GM12878 (cell line): ENCODE results near the gene DEPDC1B.

Experiments
- BHLHE40 ChIP-seq, 2 experiments: fragments of 450-650 bp in 1 of 2; IDR thresholded peaks; 2 replicates each; pipeline ENCODE4 v1.6.1; 2011 to 2017; ENCODE audit warnings: low read depth in 2 of 2, borderline replicate concordance in 1 of 2, improper control_type of control experiment in 1 of 2, low read length in 1 of 2, mild to moderate bottlenecking in 1 of 2
- GABPA ChIP-seq: IDR thresholded peaks from 2 replicates; pipeline ENCODE4 v1.6.1; 2014; ENCODE audit warnings: antibody characterized with exemption, low read depth, mild to moderate bottlenecking, inconsistent platforms
- IKZF1 ChIP-seq: fragments of 450-650 bp; conservative IDR thresholded peaks from 2 replicates; pipeline ENCODE4 v1.6.1; 2017; ENCODE audit warnings: antibody characterized with exemption, mild to moderate bottlenecking
- SMAD1 ChIP-seq: fragments of 450-650 bp; IDR thresholded peaks from 2 replicates; pipeline ENCODE4 v1.6.1; 2018; ENCODE audit warnings: mild to moderate bottlenecking, low read depth; ENCODE audit not compliant: partially characterized antibody
- STAT1 ChIP-seq: fragments of 450-650 bp; conservative IDR thresholded peaks from 2 replicates; pipeline ENCODE4 v1.6.1; 2014; ENCODE audit warnings: antibody characterized with exemption, mild to moderate bottlenecking
- SUZ12 ChIP-seq: fragments of 200-600 bp; sonication (generic); IDR thresholded peaks from one replicate; pipeline ENCODE4 v1.6.1; 2018; ENCODE audit warnings: antibody characterized with exemption, mild to moderate bottlenecking; ENCODE audit not compliant: unreplicated experiment
- TAF1 ChIP-seq: IDR thresholded peaks from 2 replicates; pipeline ENCODE4 v1.6.1; 2011; ENCODE audit warnings: mild to moderate bottlenecking, low read depth, low read length, borderline replicate concordance
- ZNF622 ChIP-seq: fragments of 450-650 bp; IDR thresholded peaks from 2 replicates; pipeline ENCODE4 v1.6.1; 2017; ENCODE audit warnings: mild to moderate bottlenecking, inconsistent platforms
- TF ChIP-seq, protein P1 (sequence below), 3 experiments: IDR thresholded peaks in 2 of 3; conservative IDR thresholded peaks in 1 of 3; 2 replicates each; pipeline ENCODE4 v1.5.1; 2011; ENCODE audit warnings: low read depth in 3 of 3, low read length in 3 of 3, mild to moderate bottlenecking in 3 of 3, control low read depth in 2 of 3, moderate library complexity in 2 of 3, inconsistent platforms in 1 of 3, mixed read lengths in 1 of 3; ENCODE audit not compliant: control insufficient read depth in 2 of 3, insufficient read depth in 1 of 3; ENCODE audit errors: extremely low read depth in 1 of 3
- TF ChIP-seq, protein P2 (sequence below): fragments of 150-350 bp; IDR thresholded peaks from 2 replicates; pipeline ENCODE4 v1.6.1; 2014; ENCODE audit warnings: mild to moderate bottlenecking, low read depth, low read length
- TF ChIP-seq, protein P3 (sequence below): IDR thresholded peaks from 2 replicates; pipeline ENCODE4 v1.6.1; 2011; ENCODE audit warnings: low read depth, mild to moderate bottlenecking, low read length, moderate library complexity, borderline replicate concordance; ENCODE audit errors: extremely low read depth
- TF ChIP-seq, protein P4 (sequence below): fragments of 450-650 bp; IDR thresholded peaks from 2 replicates; pipeline ENCODE4 v1.6.1; 2016; ENCODE audit warnings: mild to moderate bottlenecking
- TF ChIP-seq, protein P5 (sequence below): fragments of 150-350 bp; IDR thresholded peaks from 2 replicates; pipeline ENCODE4 v1.6.1; 2016; ENCODE audit warnings: low read depth, low read length

DNA sequence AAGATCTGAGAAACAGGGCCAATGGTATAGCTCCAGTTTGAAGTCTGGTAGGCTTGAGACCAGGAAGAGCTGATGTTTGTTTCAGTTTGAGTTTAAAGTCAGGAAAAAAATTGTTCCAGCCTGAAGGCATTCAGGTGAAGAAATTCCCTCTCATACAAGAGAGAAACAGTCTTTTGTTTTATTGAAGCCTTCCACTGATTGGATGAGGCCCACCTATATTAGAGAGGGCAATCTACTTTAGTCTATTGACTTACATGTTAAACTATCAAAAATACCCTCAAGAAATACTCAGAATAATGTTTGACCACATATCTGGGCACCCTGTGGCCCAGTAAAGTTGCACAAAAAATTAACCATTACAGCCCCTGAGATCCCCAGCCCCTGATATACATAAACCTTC, 5.2 kb upstream of the DEPDC1B start:
- no peak for TF ChIP-seq ZNF622
- no peak for TF ChIP-seq SUZ12
- no peak for TF ChIP-seq GABPA
- TF ChIP-seq BHLHE40 (IDR thresholded peaks at IDR 0.05; ENCODE audit: borderline replicate concordance in 1 of 2, low read depth in 2 of 2, low read length in 1 of 2), result no peak
- TF ChIP-seq, protein P1, sequence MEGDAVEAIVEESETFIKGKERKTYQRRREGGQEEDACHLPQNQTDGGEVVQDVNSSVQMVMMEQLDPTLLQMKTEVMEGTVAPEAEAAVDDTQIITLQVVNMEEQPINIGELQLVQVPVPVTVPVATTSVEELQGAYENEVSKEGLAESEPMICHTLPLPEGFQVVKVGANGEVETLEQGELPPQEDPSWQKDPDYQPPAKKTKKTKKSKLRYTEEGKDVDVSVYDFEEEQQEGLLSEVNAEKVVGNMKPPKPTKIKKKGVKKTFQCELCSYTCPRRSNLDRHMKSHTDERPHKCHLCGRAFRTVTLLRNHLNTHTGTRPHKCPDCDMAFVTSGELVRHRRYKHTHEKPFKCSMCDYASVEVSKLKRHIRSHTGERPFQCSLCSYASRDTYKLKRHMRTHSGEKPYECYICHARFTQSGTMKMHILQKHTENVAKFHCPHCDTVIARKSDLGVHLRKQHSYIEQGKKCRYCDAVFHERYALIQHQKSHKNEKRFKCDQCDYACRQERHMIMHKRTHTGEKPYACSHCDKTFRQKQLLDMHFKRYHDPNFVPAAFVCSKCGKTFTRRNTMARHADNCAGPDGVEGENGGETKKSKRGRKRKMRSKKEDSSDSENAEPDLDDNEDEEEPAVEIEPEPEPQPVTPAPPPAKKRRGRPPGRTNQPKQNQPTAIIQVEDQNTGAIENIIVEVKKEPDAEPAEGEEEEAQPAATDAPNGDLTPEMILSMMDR (IDR thresholded peaks at IDR 0.05 in 2 of 3, conservative IDR thresholded peaks at IDR 0.05 in 1 of 3; ENCODE audit: control insufficient read depth in 2 of 3, extremely low read depth in 1 of 3, insufficient read depth in 1 of 3, low read depth in 3 of 3, low read length in 3 of 3), result no peak
- TF ChIP-seq, protein P2, sequence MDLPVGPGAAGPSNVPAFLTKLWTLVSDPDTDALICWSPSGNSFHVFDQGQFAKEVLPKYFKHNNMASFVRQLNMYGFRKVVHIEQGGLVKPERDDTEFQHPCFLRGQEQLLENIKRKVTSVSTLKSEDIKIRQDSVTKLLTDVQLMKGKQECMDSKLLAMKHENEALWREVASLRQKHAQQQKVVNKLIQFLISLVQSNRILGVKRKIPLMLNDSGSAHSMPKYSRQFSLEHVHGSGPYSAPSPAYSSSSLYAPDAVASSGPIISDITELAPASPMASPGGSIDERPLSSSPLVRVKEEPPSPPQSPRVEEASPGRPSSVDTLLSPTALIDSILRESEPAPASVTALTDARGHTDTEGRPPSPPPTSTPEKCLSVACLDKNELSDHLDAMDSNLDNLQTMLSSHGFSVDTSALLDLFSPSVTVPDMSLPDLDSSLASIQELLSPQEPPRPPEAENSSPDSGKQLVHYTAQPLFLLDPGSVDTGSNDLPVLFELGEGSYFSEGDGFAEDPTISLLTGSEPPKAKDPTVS, result no peak
- TF ChIP-seq IKZF1, result no peak
- no peak for TF ChIP-seq STAT1
- no peak for TF ChIP-seq SMAD1
- TF ChIP-seq, protein P3, sequence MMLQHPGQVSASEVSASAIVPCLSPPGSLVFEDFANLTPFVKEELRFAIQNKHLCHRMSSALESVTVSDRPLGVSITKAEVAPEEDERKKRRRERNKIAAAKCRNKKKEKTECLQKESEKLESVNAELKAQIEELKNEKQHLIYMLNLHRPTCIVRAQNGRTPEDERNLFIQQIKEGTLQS, result no peak
- TF ChIP-seq TAF1, result no peak
- TF ChIP-seq, protein P4, sequence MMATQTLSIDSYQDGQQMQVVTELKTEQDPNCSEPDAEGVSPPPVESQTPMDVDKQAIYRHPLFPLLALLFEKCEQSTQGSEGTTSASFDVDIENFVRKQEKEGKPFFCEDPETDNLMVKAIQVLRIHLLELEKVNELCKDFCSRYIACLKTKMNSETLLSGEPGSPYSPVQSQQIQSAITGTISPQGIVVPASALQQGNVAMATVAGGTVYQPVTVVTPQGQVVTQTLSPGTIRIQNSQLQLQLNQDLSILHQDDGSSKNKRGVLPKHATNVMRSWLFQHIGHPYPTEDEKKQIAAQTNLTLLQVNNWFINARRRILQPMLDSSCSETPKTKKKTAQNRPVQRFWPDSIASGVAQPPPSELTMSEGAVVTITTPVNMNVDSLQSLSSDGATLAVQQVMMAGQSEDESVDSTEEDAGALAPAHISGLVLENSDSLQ, result no peak
- TF ChIP-seq, protein P5, sequence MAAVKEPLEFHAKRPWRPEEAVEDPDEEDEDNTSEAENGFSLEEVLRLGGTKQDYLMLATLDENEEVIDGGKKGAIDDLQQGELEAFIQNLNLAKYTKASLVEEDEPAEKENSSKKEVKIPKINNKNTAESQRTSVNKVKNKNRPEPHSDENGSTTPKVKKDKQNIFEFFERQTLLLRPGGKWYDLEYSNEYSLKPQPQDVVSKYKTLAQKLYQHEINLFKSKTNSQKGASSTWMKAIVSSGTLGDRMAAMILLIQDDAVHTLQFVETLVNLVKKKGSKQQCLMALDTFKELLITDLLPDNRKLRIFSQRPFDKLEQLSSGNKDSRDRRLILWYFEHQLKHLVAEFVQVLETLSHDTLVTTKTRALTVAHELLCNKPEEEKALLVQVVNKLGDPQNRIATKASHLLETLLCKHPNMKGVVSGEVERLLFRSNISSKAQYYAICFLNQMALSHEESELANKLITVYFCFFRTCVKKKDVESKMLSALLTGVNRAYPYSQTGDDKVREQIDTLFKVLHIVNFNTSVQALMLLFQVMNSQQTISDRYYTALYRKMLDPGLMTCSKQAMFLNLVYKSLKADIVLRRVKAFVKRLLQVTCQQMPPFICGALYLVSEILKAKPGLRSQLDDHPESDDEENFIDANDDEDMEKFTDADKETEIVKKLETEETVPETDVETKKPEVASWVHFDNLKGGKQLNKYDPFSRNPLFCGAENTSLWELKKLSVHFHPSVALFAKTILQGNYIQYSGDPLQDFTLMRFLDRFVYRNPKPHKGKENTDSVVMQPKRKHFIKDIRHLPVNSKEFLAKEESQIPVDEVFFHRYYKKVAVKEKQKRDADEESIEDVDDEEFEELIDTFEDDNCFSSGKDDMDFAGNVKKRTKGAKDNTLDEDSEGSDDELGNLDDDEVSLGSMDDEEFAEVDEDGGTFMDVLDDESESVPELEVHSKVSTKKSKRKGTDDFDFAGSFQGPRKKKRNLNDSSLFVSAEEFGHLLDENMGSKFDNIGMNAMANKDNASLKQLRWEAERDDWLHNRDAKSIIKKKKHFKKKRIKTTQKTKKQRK, result no peak
